ENCODE measurements around the gene IFNE.

The IFNE gene, protein sequence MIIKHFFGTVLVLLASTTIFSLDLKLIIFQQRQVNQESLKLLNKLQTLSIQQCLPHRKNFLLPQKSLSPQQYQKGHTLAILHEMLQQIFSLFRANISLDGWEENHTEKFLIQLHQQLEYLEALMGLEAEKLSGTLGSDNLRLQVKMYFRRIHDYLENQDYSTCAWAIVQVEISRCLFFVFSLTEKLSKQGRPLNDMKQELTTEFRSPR

DNA sequence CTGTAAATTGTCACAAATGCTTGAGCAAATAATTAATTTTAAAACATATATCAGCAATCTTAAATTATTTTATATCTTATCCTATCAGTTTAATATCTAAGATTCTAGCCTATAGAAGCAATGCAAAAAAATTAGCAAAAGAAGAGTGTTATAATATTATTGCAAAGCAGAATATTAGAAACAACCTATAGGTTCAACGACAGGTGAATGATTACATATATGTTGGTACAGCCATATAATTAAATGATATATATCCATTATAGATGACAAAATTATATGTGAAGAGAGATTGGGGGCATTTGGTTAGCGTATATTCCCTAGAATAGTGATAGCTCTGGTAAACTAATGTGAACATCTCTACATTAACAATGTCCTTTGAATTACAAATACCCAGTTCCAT is at the start of gene IFNE:
Gene IFNE, minus strand, starts transcription at position 101 of the 400 bp plus-strand sequence. CDS start 619 bp downstream, outside the sequence.
- no peak for DNase-seq

DNA sequence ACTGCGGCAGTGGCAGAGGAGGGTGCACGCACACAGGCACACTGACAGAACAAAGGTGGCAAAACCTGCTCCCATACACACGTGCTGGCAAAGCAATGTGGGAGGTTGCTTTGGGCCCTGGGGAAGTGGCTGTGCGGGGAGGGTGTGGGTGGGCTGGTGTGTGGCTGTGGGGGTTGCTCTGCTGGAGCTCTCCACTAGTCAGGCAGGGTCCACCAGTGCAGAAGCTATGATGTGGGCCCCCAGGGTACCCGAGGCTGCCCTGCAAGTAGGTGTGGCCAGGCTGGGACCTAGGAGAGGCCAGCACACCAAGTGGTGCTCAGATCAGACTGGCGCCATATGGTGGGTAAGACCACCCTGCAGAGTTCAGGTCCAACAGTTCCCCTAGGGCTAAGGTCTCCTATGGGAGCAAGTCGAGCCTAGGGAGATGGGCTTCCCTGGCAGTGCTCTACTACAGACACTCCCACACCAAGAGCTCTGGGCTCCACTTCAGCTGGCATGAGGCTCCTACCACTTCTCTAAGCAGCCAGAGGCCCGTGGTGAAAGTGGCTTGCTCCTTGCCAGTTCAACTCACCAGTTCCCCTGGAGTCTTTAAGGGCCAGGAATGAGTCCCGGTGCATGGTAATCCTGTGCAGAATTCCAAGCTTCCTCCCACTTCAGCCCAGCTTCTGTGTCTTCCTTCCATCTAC is 46.2 kb upstream of the IFNE start:
- no peak for DNase-seq

DNA sequence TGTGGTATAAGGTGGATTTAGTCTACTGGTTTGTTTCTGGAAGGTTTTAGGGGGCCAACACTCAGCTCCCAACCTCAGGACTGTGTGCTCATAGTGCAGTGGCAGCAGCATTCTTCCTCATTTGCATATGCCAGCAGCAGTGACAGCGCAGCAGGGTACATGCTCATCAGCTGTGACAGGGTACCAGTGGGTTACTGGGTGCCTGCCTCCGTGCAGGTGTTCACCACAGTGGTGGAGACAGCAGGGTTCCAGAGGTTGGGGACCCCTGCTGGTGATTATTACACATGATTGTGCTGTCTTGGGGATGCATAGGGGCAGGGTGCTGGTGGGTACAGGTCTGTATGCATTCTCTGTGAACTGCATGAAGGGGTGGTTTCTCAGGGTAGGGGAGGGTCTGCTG is 45.5 kb upstream of the IFNE start:
- no peak for DNase-seq

DNA sequence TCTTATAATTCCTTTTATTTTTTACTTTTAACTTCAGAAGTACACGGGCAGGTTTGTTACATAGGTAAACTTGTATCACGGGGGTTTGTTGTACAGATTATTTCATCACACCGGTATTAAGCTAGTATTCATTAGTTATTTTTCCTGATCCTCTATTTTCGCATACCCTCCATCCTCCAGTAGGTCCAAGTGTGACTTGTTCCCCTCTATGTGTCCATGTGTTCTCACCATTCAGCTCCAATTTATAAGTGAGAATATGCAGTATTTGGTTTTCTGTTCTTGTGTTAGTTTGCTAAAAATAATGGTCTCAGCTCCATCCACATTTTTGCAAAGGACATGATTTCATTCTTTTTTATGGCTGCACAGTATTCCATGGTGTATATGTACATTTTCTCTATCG is 43.1 kb upstream of the IFNE start:
- DNase-seq: no peak

DNA sequence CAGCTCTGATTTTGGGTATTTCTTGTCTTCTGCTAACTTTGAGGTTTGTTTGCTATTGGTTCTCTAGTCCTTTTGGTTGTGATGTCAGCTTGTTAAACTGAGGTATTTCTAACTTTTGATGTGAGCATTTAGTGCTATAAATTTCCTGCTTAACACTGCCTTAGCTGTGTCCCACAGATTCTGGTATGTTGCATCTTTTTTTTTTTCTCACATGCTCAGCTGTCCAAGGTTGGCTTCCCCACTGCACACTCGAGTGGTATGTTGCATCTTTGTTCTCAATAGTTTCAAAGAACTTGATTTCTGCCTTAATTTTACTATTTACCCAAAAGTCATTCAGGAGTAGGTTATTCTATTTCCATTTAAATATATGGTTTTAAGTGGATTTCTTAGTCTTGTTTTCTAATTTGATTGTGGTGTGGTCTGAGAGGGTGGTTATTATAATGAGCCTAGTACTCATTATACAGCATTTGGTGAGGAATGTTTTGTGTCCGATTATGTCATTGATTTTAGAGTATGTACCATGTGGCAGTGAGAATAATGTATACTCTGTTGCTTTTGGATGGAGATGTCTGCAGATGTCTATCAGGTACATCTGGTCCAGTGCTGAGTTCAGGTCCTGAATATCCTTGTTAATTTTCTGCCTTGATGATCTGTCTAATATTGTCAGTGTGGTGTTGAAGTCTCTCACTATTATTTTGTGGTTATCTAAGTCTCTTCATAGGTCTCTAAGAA is 42.2 kb upstream of the IFNE start:
- DNase-seq: no peak

DNA sequence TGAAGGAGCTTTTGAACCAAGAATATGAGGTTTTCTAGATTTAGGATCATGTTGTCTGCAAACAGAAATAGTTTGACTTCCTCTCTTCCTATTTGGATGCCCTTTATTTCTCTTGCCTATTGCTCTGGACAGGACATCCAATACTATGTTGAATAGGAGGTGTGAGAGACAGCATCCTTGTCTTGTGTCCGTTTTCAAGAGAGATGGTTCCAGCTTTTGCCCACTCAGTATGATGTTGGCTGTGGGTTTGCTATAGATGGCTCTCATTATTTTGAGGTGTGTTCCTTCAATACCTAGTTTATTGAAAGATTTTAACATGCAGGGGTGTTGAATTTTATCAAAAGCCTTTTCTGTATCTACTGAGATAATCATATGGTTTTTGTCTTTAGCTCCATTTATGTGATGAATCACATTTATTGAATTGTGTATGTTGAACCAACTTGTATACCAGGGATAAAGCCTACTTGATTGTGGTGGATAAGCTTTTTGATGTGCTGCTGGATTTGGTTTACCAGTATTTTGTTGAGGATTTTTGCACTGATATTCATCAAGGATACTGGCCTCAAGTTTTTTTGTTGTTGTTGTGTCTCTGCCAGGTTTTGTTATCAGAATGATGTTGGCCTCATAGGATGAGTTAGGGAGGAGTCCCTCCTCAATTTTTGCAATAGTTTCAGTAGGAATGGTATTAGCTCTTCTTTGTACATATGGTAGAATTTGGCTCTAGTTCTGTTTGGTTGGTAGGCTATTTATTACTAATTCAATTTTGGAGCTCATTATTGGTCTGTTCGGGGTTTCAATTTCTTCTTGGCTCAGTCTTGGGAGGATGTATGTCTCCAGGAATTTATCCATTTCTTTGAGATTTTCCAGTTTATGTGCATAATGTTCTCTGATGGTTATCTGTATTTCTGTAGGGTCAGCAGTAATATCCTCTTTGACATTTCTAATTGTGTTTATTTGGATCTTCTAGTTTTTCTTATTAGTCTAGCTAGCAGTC is 41.2 kb upstream of the IFNE start:
- DNase-seq: no peak

DNA sequence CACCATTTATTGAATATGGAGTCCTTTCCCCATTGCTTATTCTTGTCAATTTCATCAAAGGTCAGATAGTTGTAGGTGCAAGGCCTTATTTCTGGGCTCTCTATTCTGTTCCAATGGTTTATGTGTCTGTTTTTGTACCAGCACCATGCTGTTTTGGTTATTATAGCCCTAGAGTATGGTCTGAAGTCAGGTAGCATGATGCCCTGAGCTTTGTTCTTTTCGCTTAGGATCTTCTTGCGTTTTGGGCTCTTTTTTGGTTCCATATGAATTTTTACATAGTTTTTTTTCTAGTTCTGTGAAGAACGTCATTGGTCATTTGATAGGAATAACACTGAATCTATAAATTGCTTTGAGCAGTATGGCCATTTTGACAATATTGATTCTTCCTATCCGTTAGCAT is 40.2 kb upstream of the IFNE start:
- no peak for DNase-seq

DNA sequence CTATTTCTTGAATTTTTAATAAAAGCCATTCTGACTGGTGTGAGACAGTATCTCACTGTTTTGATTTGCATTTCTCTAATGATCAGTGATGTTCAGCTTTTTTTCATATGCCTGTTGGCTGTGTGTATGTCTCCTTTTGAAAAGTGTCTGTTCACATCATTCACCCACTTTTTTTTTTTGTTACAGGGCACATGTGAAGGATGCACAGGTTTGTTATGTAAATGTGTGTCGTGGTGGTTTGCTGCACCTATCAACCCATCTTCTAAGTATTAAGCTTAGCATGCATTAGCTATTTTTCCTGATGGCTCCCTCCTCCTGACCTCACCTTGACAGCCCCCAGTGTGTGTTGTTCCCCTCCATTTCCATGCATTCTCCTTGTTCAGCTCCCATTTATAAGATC is 39.3 kb upstream of the IFNE start:
- DNase-seq: no peak

DNA sequence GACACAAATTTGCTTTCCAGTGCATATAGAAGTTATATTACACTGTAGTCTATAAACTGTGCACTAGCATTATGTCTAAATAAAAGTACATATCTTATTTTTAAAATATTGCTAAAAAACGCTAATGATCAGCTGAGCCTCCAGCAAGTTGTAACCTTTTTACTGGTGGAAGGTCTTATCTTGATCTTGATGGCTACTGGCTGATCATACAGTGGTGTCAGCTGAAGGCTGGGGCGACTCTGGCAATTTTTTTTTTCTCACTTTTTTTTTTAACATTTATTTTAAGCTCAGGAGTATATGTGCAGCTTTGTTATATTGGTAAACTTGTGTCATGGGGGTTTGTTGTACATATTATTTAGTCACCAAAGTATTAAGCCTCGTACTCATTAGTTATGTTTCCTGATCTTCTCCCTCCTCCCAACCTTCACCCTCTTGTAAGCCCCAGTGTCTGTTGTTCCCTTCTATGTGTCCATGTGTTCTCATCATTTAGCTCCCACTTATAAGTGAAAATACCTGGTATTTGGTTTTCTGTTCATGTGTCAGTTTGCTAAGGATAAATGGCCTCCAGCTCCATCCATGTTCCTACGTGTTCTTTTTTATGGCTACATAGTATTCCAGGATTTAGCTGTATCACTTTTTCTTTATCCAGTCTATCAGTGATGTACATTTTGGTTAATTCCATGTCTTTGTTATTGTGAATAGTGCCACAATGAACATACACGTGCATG is 38.6 kb upstream of the IFNE start:
- no peak for DNase-seq

DNA sequence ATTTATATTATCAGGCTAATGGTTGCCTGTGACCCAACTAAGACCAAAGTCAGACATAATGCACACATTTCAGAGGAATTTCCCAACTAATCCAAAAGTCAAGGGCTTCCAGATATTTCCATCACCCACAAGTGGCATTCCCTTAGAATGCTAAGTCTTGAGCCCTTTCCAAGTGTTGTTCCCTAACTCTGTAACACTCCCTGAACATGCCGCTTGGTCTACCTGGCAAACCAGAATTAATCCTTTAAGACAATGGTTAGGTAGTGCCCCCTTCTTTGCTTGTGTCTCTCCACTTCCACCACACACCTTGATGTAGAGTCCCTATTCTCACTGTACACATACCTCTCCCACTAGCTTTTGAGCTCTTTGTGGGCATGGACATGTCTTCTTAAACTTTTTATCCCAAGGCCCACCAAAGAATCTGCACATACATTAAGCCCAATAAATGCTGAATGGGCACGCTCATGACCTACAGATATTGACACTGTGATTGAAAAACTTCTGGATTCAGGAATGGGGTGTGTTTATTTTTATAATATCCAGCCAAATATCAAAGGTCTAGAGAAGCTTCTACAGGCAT is 37.8 kb upstream of the IFNE start:
- DNase-seq: no peak

DNA sequence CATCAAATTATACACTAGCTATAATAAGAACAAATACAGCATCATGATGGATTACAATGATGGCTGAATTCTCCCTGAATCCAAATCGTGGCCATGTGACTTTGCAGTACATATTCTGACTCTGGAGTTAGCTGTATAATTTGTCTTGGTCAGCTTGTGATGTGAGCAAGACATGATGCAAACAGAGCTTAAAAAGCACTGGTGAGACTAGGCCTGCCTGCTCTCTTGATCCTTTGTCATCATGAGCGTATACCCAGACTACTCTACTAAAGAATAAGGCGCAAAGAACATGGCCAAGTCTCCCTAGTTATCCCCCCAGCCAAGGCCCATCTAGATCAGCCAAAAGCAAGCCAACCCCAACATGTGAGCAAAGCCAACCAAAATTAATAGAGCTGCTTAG is 34.7 kb upstream of the IFNE start:
- no peak for DNase-seq

DNA sequence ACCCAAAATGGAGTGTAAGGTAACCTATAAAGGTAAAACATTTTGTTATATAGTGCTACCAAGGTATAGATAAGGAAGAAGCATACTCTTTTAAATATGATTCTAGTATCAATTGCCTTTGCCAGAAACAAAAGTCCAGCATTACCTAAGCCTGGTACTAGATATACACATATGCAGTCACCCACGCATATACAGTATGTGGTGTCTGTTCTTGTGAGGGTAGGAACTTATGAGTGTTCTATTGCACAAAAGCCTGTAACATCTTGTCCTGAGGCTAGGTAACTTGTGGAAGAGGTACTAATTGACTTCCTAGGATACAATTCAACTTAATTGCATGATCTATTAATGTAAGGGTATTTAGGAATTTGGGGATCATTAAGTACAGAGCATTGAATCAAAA is 31.3 kb upstream of the IFNE start:
- DNase-seq: no peak

DNA sequence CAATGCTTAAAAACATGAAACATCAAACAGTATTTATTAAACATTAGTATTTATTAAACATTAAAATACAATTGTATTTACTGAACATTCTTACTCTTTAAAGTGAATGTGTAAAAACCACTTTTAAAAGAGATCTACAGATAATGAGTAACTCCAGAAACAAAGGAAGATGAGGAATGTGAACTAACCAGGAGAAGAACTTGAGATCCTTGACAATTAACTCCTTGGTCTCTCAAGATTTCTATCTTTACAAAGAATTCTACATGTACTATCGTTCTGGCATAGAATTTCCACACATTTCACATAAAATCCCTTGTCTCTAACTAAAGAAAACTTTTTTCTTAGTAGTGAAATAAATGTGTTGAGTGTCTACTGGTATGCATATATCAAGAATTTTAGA is 28.7 kb upstream of the IFNE start:
- no peak for DNase-seq

DNA sequence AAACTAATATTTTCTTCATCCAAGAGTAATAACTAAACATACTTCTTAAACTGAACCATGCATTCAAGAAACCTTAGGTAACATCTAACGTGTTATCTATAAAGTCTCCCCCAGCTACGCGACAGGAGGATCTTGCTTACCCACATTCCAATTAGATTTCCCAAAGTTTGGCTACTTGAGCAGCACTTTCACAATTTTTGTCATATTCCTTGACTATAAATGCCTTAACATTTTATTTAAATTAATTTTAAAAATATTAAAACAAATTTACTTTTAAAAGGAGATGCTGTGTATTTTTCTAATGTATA is 25.3 kb upstream of the IFNE start:
- DNase-seq: no peak

DNA sequence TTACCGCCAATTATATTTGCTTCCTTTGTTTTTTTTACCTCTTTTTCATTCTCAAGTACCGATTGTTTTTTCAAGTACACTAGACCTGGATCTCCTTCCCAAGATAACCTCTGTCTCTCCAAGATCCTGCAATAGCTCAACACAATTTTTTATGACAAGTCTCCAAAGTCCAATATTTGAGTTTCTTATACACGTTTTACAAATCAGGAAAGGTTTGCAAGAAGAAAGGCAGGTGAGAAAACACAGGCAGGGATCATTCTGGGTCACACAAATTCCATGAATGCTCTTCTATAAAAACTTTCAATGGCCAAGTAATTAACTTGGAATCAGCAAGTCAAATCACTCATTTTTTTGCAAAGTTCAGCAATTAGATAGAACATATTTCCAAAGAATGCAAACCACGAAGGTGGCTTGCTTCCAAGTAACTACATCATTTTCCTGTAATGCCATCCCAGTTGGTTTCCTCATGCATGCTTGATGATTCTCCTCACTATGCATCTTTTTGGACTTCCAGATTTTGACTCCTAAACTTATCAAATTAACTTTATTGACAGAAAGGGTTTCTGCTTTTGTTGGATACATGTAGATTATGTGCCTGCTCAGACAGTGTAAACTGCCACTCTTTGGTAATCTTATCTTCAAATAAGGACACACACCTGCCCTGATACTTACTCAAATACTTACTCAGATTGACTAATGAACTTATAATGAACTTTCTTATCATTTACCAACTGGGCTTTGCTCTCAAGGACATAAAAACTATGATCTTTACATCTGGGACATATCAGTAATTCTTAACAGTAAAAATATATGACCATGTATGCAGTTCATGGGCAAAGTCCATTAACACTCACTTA is 24.7 kb upstream of the IFNE start:
- DNase-seq: no peak

DNA sequence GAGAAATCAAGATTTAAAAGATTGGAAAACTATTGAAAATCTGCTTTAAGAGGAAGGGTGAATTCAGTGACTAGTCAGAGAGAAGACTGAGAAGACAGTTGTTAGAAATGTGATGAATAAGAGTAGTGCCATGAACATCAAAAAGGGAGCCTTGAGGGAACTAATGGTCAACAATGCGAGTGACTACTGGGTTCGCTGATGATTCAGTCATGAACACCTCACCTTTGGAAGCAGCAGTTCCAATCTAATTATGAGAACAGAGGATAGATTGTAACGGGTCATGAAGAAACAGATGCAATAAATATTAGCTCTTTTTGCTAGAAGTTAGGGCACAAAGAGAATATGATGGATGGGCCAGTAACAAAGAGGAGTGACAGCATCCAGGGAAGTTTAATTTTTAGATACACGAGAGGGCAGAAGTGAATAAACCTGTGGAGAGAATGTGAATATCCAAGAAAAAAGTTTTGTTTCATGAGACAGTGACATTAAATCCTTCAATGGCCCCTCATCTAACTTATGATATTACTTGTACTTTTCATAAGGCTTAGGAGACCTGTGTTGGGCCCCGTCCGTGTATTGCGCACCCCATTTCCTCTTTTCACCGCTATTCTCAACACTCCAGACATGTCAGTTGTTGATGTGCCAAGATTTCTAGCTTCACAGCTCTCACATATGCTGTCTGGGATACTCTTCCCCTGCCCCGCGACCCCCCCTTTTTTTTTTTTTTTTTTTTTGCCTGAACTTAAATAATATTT is 23.5 kb upstream of the IFNE start:
- DNase-seq: no peak

DNA sequence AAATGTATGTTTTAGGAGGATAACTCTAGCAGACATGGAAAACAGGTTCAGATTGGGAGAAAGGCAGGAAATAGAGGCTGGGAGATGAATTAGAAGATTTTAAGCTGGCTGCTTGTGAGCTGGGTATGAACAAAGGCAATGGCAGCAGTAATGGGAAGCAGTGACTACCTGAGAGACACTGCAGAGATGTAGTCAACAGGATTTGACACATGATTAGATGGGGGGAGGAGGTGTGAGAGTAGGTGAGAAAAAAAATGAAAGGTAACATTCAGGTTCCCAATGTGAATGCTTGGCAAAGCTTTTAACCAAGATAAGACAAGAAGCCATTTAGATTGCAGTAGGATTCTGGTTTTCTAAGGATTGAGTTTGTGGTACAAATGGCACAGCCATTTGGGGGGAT is 22.8 kb upstream of the IFNE start:
- no peak for DNase-seq

DNA sequence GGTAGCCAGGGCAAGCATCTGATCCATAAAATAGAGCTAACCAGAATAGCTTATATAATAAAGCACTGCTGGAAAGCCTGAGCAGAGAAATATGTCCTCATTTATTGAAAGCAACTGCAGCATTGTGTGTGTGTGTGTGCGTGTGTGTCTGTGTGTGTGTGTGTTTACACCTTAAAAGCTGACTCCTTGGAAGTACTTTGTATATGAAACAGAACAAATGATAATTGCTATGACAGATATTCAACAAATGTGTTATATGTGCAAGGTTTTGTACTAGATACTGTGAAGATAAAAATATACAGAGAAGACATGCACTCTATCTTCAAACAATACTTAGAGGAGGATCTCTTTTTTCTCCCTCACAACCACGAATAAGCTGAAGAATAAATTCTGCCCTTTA is 22.0 kb upstream of the IFNE start:
- no peak for DNase-seq

DNA sequence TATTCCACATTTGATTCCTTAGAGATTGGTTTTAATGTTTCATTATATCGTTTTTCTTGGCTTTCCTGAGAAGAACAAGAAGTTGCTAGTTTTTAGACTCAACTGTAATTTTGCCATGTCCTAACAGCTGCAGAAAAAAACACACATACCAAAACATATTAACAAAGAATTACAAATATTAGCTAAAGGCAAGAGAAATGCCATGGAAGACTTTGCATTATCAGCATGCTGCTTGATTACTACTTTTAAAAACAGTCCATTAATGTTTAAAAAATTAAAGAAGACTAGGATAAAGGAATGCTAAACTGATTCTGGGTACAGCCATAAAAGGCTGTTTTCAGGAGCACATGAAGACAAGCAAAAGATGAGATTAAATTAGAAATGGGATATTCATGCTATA is 20.5 kb upstream of the IFNE start:
- no peak for DNase-seq

DNA sequence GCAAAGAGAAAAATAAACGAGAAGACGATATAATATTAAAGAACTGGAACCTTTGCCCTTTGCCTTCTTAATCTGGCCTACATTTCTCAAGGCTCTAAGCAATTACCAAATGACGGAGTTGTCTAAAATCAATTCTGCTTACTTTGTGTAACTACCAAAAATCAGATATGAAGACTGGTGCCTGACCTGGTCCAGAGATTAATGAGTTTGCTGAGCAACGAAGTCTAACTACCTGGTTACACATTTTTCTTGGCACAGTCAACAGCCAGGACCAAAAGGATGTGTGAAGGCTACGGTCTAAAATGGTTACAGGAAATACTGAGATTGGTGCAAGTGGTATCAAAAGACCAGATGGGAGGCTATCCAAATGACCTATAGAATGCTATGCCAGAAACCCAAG is 17.8 kb upstream of the IFNE start:
- no peak for DNase-seq

DNA sequence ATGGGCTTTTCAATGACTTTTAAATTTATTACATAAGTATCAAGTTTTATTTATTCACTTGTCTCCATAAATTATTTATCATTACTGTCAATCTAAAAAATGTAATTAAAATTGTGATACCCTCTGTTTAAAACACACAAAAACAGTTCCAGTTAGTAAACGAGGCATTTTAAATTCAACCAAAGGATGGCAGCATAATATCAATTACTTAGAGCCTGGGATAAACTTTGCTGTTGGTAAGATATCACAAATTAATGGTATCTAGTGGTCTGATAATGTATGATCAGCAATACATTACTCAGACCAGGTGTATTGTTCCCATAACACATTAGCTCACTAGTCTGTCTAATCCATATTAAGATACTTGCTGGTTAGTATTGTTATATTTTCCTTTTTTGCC is 9.6 kb upstream of the IFNE start:
- no peak for DNase-seq

Measured in hematopoietic multipotent progenitor cell treated with erythropoietin and hydrocortisone succinate and interleukin-3 and kit ligand, for 8 days (in vitro differentiated cells).